ENCODE measurements around the gene NLRP7.
"Not testable (repeated sequence)": the region's sequence is repeated elsewhere in the genome, so short reads cannot be mapped to it uniquely, and the experiment has no call there.

NLRP7 gene

GRCh38 chr19:54947381-54947780 is at the start of gene NLRP7:
NLRP7 (minus strand) TSS chr19:54947530.
- DNase-seq (ENCODE audit: low spot score), result no peak

GRCh38 chr19:54995561-54995960 is 48.2 kb upstream of the NLRP7 start:
- no peak for DNase-seq (ENCODE audit: low spot score)

- not testable (repeated sequence) for DNase-seq (ENCODE audit: low spot score)
Observed at GRCh38 chr19:54989531-54989930, 42.2 kb upstream of the NLRP7 start.

GRCh38 chr19:54982562-54982961 is 35.2 kb upstream of the NLRP7 start:
- DNase-seq (ENCODE audit: low spot score), result not testable (repeated sequence)

- DNase-seq (ENCODE audit: low spot score), result not testable (repeated sequence)
Observed at GRCh38 chr19:54973229-54974090, 26.1 kb upstream of the NLRP7 start.

- not testable (repeated sequence) for DNase-seq (ENCODE audit: low spot score)
Observed at GRCh38 chr19:54971446-54971845, 24.1 kb upstream of the NLRP7 start.

- no peak for DNase-seq (ENCODE audit: low spot score)
Observed at GRCh38 chr19:54969647-54970046, 22.3 kb upstream of the NLRP7 start.

- peak; percentile 35 for DNase-seq (ENCODE audit: low spot score)
Observed at GRCh38 chr19:54967611-54968010, 20.3 kb upstream of the NLRP7 start.

- not testable (repeated sequence) for DNase-seq (ENCODE audit: low spot score)
Observed at GRCh38 chr19:54965055-54965454, 17.7 kb upstream of the NLRP7 start.

- DNase-seq (ENCODE audit: low spot score), result no peak
Observed at GRCh38 chr19:54959840-54960239, 12.5 kb upstream of the NLRP7 start.

- no peak for DNase-seq (ENCODE audit: low spot score)
Observed at GRCh38 chr19:54955376-54955775, 8.0 kb upstream of the NLRP7 start.

- DNase-seq (ENCODE audit: low spot score), result not testable (repeated sequence)
Observed at GRCh38 chr19:54953345-54953713, 6.0 kb upstream of the NLRP7 start.

- DNase-seq (ENCODE audit: low spot score), result no peak
Observed at GRCh38 chr19:54952591-54953344, 5.4 kb upstream of the NLRP7 start.

GRCh38 chr19:54950580-54950979 is 3.2 kb upstream of the NLRP7 start:
- not testable (repeated sequence) for DNase-seq (ENCODE audit: low spot score)

- DNase-seq (ENCODE audit: low spot score), result no peak
Observed at GRCh38 chr19:54949412-54949811, 2.1 kb upstream of the NLRP7 start.

- not testable (repeated sequence) for DNase-seq (ENCODE audit: low spot score)
Observed at GRCh38 chr19:54943772-54944361, 3.5 kb downstream of the NLRP7 start.

GRCh38 chr19:54939538-54939937 is 7.8 kb downstream of the NLRP7 start:
- DNase-seq (ENCODE audit: low spot score), result not testable (repeated sequence)

GRCh38 chr19:54938906-54939305 is 8.4 kb downstream of the NLRP7 start:
- DNase-seq (ENCODE audit: low spot score), result no peak

- no peak for DNase-seq (ENCODE audit: low spot score)
Observed at GRCh38 chr19:54937926-54938325, 9.4 kb downstream of the NLRP7 start.

GRCh38 chr19:54928299-54928698 is 19.0 kb downstream of the NLRP7 start:
- peak; percentile 72 for DNase-seq (ENCODE audit: low spot score)

- no peak for DNase-seq (ENCODE audit: low spot score)
Observed at GRCh38 chr19:54923276-54923675, 24.1 kb downstream of the NLRP7 start.

- DNase-seq (ENCODE audit: low spot score), result no peak
Observed at GRCh38 chr19:54921082-54921481, 26.2 kb downstream of the NLRP7 start.
